AML-193 (cell line): ENCODE measurements around the gene MED13L.
"Not testable (repeated sequence)": the region's sequence is repeated elsewhere in the genome, so short reads cannot be mapped to it uniquely, and the experiment has no call there.

ENCODE experiments used
- DNase-seq, 2 experiments: peaks; one replicate each; lab custom pipeline; 2025; lab: John Stamatoyannopoulos, UW

MED13L gene

DNA sequence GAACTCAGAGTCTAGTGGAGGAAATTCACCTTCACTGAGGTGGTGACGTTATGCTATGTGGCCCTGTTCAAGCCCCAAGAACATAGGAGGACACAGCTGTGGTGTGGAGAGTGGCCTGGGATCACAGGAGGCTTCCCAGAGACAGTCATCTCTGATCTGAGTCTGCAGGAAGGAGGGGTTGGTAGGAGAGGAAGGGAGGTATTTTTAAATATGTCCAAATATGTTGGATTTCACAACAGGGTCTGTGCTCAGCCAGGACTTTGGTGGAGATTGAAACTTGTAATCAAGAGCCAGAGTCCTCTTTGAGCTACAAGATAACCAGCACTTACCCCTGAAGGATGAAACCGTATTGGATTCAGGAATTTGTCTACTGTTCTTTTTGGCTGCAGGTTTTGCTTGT is 26.4 kb upstream of the MED13L start:
- peak; percentile 75 to 80 for DNase-seq

DNA sequence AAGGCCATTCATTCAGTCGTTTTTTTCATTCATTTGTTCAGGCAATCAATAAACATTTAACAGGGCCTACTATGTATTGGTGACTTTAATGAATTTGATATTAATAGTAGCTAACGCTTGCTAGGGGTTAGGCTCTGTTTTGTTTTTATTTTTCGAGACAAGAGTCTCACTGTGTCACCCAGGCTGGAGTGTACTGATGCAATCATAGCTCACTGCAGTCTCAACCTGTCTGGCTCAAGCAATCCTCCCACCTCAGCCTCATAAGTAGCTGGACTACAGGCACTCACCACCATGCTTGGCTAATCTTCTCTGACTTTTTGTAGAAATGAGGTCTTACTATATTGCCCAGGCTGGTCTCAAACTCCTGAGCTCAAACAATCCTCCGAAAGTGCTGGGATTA is 25.6 kb upstream of the MED13L start:
- peak; percentile 19 to 23 for DNase-seq

DNA sequence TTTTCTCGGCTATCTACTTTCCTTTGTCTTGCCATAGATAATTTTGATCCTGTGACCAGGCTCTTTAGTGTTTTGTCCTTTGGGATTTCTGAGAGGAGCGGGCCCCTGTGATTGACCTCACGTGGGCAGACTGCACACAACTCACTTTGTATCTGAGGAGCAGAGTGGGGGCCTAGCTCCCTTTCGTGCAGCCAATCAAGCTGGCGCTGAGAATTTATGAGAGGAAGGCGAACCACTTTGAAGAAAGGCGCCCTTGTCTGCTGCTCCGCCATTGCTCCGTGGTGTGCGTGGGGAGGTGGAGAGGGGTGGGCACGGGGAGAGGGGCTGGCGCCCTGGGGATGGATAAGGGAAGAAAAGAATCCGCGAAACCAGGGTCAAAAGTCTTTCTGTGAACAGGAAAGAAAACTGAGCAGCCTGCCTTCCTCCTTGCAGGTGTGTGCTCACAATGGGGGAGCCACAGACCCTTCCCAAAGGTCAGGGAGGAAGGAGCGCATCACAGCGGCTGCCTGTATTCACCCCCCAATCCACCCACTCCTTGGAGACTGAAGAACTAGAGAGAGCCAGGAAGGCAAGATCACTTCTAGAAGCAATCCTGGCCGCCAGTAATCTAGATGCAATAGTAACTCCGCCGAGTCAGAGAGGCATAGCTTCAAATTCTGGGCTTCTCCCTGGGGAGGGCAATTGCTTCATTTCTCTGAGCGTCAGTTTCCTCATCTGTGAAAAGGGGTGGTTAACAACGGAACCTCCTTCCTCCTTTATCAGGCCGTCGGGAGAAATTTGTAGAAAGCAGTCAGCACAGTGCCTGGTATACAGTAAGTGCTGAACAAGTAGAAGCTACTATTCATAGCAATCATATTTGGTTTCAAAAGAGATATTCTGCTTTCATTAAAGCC is 24.9 kb upstream of the MED13L start:
- DNase-seq, result peak in 1 of 2 experiments; percentile 29

DNA sequence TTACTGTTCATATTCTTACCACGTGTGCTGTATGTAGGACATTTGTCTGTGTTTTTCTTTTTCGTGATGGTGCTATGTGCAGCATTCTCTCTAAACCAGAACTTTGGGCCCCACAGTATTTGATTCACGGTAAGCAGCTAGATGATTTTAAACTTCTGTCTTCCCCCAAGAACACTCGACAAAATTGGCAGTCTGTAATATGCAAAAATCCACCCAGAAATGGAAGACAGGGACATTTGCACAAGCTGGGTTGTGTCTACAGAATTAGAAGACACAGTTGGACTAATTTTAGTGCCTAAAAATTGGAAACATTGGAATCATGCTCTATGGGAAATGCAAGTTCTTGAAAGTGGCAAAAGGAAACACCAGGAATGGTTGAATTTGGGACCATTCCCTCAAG is 24.1 kb upstream of the MED13L start:
- DNase-seq, result no peak

DNA sequence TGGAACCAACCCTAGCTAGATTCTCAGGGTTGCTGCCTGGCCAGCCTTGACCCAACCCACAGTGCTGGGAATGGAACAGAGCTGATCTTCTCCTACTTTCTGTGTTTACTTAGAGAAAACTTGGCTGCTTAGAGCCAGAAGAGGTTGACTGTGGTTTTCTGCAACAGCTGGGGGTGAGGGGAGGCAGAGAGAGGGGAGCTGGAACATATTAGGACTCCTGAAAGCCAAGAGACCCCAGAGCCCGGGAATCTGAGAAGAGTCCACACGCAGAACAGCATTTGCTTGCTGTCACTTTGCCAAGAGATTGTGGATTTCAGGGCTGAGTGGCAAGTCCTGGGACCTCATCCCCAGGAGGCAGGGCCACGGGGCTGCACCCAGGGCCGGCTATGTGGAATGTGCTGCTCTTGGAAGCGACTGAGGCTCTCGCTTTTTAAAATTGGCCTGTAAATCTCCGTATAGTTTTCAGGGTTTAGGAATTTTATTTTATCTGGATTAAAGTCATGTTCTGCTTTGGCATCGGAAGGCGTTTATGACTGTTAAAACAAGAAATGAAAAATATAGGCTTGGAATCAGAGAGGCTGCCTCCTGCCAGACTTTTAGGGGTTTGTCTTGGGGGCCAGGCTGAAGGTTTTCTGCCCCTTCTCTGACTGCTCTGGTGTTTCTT is 22.3 kb upstream of the MED13L start:
- no peak for DNase-seq

DNA sequence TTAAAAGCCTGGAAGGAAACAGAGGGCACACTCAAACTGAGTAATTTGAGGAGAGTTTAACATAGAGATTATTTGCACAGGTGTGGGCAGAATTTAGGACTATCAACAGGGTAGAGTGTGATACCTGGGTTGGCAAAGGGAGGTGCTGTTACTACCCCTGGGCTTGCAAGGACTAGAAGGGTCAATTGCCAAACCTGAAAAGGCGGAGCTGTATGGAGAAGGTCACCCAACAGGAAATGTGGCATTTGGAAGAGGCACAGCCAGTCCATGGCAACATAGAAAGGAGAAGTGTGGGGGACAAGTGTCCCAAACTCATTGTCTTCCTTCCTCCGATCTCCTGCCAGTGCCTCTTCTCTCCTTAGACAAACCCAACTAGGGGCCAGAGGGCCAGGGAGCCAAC is 21.6 kb upstream of the MED13L start:
- DNase-seq, result peak in 1 of 2 experiments; percentile 3

DNA sequence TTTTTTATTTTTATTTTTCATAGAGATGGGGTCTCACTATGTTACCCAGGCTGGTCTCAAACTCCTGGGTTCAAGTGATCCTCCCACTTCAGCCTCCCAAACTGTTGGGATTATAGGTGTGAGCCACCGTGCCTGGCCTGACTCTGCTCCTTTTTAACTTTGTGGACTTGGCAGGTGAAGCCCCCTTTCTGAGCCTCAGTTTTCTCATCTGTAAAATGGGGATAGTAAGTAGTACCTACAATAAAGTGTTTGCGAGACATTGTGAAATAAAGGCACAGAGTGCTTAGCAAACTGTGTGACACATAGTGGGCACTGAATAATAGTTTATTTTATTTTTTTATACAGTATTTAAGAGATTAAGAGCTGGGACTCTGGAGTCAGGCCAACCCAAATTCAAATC is 21.1 kb upstream of the MED13L start:
- DNase-seq, result no peak

DNA sequence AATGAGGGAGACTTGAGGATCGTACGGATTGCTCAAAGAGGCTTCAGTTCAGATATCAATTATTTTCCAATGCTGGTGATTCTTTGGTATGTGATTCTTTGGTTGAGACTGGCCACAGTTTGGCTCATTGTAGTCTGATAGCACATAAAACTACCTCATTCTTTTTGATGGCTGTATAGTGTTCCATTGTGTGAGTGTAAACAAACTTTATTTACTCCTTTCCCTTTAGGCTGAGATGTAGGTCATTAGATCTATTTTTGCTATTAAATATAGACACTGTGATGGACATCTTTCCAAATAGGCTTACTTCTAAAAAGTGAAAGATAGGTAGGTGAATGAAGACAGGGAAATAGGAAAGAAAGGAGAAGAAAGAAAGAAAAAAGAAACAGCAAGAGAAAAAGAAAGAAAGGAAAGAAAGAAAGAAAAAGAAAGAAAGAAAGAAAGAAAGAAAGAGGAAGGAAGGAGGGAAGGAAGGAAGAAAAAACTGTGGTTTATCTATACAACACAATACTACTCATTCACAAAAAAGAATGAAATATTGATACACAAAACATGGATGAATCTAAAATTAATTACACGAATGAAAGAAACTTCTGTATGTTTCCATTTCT is 19.8 kb upstream of the MED13L start:
- no peak for DNase-seq

DNA sequence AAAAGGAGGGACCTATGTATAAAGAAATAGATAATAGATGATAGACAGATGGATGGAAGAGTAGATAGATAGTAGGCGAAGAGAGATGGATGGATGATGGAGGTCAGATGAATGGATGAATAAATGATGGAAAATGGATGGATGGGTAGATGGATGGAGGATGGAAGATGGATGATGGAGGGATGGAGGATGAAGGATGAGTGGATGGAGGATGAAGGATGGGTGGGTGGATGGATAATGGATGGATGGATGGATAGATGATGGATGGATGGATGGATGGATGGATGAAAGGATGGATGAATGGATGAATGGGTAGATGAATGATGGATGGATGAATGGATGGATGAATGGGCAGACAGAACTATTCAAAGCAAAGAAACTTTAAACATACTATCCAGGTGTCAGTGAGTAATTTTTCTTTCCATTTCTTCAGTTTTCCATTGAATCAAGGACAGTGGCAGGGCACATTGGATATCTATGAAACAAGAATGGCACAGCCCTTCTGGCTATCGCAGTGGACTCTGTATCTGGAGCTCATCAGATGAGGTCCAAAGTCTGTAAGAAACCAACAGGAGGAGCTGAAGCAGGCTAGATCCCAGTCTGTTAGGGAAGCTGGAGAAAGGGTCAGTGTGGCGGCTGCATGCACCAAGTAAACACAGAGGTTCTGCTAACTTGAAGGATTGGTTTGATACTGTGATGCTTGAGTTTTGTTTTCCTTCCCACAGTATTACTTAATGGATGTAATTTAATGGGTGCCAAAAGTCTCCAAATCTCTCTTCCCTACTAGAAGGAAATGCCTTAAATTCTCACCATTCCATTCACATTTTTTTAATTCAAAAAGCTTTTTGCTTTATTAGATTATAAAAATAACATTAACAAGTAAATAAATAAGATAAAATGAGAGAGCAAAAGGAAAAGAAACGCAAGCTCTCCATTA is 18.1 kb upstream of the MED13L start:
- no peak for DNase-seq

DNA sequence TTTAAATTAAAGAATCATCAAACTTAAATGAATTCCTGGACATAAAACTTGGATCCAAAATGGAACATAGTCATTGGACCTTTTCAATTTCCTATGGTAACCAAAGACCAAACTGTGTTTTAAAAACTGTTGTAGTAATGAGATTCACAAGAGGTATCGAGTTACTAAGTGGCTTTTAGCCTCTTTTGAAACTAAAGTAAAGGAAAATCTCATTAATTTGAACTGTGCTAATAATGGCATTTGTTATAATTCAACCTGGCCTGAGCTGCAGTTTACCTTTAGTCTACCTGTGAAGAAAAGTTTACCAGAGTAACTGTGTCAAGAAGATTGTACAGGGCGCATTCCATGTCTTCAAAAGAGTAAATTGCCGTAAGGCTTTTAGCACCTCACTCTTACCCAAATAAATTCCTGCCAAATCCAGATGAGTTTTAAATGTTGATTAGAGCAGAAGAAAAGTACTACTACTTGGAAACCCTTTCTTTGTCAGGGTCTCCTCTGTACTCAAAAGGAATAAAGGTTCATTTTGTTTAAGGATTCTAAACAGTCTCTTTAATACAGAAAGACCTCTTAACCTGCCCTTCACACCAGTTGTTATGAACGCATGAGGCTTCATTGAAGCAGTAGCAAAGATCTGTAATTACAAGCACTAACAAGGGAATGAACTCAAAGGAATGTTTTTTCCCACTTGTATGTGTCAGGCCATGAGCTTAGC is 17.1 kb upstream of the MED13L start:
- no peak for DNase-seq

DNA sequence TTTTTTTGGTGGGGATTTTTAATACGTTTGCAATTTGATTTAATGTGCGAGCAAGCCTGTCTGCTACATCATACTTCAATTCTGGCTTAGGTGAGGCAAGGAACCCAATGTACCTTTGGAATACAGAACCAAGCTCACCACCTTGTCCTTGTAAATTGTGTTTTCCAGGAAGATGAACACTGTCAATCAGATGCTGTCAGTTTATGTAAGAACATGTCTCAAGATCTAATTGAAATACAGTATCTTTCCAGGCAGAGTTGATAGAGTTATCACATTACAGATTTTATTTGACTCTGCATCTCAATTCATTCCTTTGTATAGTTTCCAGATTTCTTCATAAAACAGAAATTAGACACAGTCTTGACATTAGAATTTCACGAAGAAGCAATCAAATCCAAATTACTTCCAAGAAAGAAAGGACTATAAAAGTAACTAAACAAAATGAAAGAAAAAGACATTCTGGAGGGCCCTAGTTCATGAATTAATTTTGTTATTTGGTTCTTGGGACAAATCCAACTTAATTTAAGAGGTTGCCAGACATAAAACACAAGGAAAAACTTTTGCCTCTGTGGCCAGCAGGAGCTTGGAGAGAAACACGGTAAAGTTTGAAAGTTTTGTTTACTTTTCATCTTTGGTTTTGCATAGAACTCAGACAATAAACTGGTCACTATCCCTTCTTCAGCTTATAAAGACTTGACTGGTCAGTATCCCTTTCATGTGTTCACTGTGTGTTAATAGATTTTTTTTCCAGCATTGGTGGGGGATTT is 16.4 kb upstream of the MED13L start:
- no peak for DNase-seq

DNA sequence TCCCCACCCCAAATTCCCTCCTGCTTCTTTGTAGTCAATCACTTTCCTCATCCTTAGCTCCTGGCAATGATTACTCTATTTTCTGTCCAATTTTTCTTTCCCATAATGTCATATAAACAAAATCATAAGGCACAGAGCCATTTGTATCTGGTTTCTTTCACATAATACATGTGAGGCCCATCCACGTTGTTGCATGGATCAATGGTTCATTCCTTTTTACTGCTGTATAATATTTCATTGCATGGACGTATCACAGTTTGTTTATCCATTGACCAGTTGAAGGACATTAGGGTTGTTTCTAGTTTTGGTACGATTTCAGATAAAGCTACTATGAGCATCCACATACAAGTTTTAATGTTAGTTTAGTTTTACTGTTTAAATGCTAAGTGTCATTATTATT is 13.7 kb upstream of the MED13L start:
- no peak for DNase-seq

DNA sequence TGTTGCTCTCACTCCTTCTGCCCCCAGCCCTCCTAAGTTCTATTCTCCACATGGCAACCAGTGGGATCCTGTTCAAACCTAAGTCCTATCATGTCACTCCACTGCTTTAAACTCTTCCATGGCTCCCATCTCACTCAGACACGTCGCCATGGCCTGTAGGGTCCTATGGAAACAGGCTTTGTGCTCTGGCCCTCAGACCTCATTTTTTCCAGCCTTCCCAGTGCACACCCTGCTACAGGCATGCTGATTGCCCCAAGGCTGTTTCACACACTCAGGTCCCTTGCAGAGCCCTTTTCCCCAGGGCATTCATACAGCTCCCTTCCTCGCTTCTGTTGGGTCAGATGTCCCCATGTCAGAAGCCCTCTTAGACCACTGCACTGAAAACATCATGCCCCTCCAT is 11.2 kb upstream of the MED13L start:
- no peak for DNase-seq

DNA sequence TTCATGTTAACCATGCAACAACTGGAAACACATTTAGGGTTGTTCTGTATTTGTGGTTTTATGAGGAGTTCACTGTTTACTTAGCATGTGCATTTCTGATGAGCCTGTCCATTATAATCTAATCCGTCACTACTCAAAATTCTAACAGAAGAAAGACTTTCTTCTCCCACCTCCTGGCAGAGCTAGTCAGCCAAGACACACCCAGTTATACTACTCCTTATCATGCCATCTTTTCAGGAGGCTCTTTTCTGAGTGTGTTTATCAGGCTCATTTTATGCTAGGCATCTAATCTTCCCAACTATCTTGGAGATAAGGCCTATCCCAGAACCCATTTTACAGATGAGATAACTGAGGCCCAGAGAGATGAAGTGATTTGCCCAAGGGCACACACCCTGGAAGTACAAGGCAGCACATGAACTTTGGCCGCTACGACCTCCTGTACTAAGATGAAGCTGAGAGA is 10.4 kb upstream of the MED13L start:
- DNase-seq, result no peak

DNA sequence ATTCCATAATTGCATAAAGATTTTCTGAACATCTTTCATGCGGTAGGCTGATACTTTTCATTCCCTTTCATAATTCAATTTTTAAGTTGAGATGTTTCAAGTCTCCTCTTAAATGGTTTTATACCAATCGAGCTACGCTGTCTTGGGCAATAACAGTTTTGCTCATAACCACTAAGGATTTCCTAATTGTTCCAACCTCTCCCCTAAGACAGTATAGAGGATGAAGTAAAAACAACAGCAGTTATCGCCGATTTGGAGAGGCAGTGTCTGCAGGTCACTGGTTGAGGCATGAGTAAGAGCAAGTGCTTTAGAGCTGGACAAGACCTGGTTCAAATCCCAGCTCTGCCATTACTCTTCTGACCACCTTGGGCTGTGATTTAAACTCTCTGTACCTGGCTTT is 6.9 kb upstream of the MED13L start:
- peak; percentile 97 to 98 for DNase-seq

DNA sequence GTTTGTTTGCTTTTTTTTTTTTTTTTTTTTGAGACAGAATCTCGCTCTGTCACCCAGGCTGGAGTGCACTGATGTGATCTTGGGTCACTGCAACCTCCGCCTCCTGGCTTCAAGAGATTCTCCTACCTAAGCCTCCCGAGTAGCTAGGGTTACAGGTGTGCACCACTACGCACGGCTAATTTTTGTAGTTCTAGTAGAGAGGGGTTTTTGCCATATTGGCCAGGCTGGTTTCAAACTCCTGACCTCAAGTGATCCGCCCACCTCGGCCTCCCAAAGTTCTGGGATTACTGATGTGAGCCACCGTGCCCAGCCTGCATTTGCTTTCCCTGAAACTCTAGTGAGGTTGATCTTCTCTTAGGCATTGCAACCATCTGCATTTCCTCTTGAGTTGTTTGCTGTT is 6.4 kb upstream of the MED13L start:
- not testable (repeated sequence) for DNase-seq

DNA sequence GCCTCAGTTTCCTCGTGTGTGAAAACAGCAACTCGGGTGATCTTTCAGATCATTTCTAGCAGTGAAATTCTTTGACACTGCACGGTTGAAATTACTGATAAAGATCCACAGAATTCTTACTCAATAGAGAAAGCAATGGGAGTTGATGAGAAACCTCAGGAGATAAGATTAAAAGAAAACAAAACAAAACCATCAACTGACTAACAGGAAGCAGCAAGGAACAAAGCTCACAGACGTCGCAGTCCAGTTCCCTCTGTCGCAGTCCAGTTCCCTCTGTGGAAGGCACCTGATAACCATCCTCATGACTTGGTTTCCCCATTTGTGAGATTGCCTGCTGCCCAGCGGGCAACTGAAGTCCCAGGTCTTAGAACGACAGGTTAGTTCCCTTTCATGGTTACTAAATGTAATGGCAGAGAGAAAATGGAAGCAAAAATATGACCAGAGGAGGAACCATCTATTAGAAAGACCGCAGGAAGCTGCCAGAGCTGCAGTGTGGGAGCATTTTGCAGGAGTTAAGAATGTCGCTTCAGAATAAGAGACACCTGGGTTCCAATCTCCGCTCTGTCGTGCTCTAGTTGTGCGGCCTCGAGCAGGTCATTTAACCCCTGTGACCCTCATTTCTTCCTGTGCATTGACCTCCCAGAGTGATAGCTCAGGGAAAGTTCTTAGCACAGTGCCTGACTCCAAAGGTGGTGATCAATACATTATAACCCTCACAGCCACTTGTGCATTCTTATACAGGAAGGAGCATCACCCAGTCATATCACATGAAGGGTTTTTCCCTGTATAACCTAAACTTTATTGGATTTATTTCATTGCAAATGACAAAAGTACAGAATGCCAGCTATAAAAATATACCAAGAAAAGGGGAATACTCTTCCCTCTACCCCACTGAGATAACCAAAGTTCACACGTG is 5.1 kb upstream of the MED13L start:
- no peak for DNase-seq

DNA sequence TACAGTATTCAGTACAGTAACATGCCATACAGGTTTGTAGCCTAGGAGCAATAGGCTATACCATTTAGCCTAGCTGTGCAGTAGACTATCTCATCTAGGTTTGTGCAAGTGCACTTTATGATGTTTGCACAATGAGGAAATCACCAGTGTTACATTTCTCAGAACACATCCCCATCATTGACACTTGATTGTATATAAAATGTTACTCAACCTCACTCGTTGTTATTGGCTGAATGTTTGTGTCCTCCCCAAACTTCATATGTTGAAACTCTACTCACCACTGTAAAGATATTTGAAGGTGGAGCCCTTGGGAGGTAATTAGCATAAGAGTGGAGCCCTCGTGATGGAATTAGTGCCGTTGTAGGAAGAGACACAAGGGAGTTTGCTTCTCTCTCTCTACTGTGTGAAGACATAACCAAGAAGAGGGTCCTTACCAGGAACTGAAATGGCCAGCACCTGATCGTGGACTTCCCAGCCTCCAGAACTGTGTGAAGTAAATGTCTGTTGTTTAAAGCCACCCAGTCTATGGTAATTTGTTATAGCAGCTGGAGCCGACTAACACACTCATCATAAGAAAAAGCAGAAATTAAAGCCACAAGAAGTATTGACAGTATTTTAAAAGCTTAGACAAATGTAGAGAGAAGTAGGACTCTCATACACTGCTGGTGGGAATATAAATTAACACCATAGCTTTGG is 3.2 kb upstream of the MED13L start:
- peak; percentile 95 for DNase-seq

DNA sequence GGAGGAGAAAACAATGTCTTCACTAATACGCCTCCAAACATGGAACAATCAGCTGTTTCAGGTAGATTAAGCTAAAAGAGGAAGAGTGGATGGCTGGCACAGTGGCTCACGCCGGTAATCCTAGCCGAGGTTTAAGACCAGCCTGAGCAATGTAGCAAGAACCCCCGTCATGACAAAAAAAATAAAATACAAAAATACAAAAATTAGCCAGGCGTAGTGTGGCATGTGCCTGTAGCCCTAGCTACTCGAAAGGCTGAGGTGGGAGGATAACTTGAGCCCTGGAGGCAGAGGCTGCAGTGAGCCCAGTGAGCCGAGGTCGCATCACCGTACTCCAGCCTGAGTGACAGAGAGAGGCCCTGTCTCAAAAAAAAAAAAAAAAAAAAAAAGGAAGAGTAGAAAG is 1.2 kb upstream of the MED13L start:
- no peak for DNase-seq
